OCI-LY3 (cell line): Measurements from ENCODE around the gene CACNA1G.

Experiments
- H2AFZ ChIP-seq: fragments of 200-600, 300-600 bp; shearing (Covaris generic); 2 replicates; pipeline ENCODE4 v1.6.0; 2014; ENCODE audit warnings: antibody characterized with exemption, low read depth, low read length
- H3K27ac ChIP-seq: fragments of 200-600, 300-600 bp; sonication (generic); 2 replicates; pipeline ENCODE4 v1.5.1; 2014; ENCODE audit warnings: mild to moderate bottlenecking, low read length, moderate library complexity, mixed read lengths
- H3K27me3 ChIP-seq: fragments of 200-600, 300-600 bp; sonication (generic); 2 replicates; pipeline ENCODE4 v1.6.1; 2014; ENCODE audit warnings: low read depth, low read length, mixed read lengths
- H3K36me3 ChIP-seq: fragments of 200-600, 300-600 bp; sonication (generic); replicated peaks from 2 replicates; pipeline ENCODE3; 2014; ENCODE audit warnings: low read depth, low read length, mixed read lengths
- H3K4me1 ChIP-seq: fragments of 300-600, 200-600 bp; sonication (generic); 2 replicates; pipeline ENCODE4 v1.6.1; 2014; ENCODE audit warnings: low read length, mixed read lengths
- H3K4me2 ChIP-seq: fragments of 200-600, 300-600 bp; sonication (generic); 2 replicates; pipeline ENCODE4 v1.6.1; 2014; ENCODE audit warnings: low read length, mixed read lengths
- H3K4me3 ChIP-seq: fragments of 300-600, 200-600 bp; sonication (generic); 2 replicates; pipeline ENCODE4 v1.5.1; 2014; ENCODE audit warnings: antibody characterized with exemption, mild to moderate bottlenecking, low read length, moderate library complexity
- H3K79me2 ChIP-seq: fragments of 300-600, 200-600 bp; shearing (Covaris generic); 2 replicates; pipeline ENCODE4 v1.6.1; 2014; ENCODE audit warnings: mild to moderate bottlenecking, low read length, mixed read lengths
- H3K9ac ChIP-seq: fragments of 300-600, 200-600 bp; shearing (Covaris generic); 2 replicates; pipeline ENCODE4 v1.6.0; 2014; ENCODE audit warnings: mild to moderate bottlenecking, low read length, moderate library complexity
- H3K9me3 ChIP-seq: fragments of 200-600, 300-600 bp; shearing (Covaris generic); 2 replicates; pipeline ENCODE4 v1.6.1; 2014; ENCODE audit warnings: low read length, mixed read lengths; ENCODE audit not compliant: insufficient read depth
- H4K20me1 ChIP-seq: fragments of 200-600, 300-600 bp; sonication (generic); 2 replicates; pipeline ENCODE4 v1.6.1; 2016; ENCODE audit warnings: low read length, mixed read lengths; ENCODE audit not compliant: insufficient read depth
- CTCF ChIP-seq: fragments of 200-600, 300-600 bp; sonication (generic); IDR thresholded peaks from 2 replicates; pipeline ENCODE4 v1.5.1; 2014; ENCODE audit warnings: antibody characterized with exemption, low read length, low read depth
- EZH2phosphoT487 ChIP-seq: fragments of 200-600 bp; shearing (Covaris generic); IDR thresholded peaks from 2 replicates; pipeline ENCODE4 v1.6.1; 2018; ENCODE audit warnings: antibody characterized with exemption, mixed run types, low read depth

CACNA1G gene

GRCh38 chr17:50575581-50576210 lies 15.2 kb downstream of the CACNA1G start:
- H3K27ac ChIP-seq, result no peak overlapping the region
- H3K4me2 ChIP-seq, result no peak overlapping the region
- no peak overlapping the region for H3K4me3 ChIP-seq
- no peaks in the 10 kb centered on the region for H3K4me1 ChIP-seq
- H3K79me2 ChIP-seq, result no peaks in the 10 kb centered on the region
- peaks cover 30% of the 10 kb centered on the region for H3K27me3 ChIP-seq
- H3K36me3 ChIP-seq, result no peaks in the 10 kb centered on the region
- no peak overlapping the region for H3K9ac ChIP-seq
- H4K20me1 ChIP-seq, result no peaks in the 10 kb centered on the region
- H2AFZ ChIP-seq, result no peak overlapping the region
- H3K9me3 ChIP-seq, result no peaks in the 10 kb centered on the region
- TF ChIP-seq EZH2phosphoT487 (no peak), CTCF (no peak)

- TF ChIP-seq EZH2phosphoT487 (no peak), CTCF (no peak)
- Histone ChIP-seq H4K20me1 (no peaks in the 10 kb centered on the region), H3K27ac (no peak overlapping the region), H3K9ac (no peak overlapping the region), H3K27me3 (peaks cover 32% of the 10 kb centered on the region), H3K4me1 (no peaks in the 10 kb centered on the region), H3K79me2 (no peaks in the 10 kb centered on the region), H3K4me3 (no peak overlapping the region), H3K4me2 (no peak overlapping the region), H2AFZ (no peak overlapping the region), H3K9me3 (no peaks in the 10 kb centered on the region), H3K36me3 (no peaks in the 10 kb centered on the region)
Measured at GRCh38 chr17:50576864-50577263, 16.3 kb downstream of the CACNA1G start.

GRCh38 chr17:50577451-50577954 lies 17.0 kb downstream of the CACNA1G start:
- Histone ChIP-seq H4K20me1 (no peaks in the 10 kb centered on the region), H3K27ac (no peak overlapping the region), H3K79me2 (no peaks in the 10 kb centered on the region), H3K36me3 (no peaks in the 10 kb centered on the region), H3K27me3 (peaks cover 38% of the 10 kb centered on the region), H3K9ac (no peak overlapping the region), H3K9me3 (no peaks in the 10 kb centered on the region), H2AFZ (no peak overlapping the region), H3K4me1 (no peaks in the 10 kb centered on the region), H3K4me3 (no peak overlapping the region), H3K4me2 (no peak overlapping the region)
- TF ChIP-seq CTCF (no peak), EZH2phosphoT487 (no peak)

GRCh38 chr17:50578173-50578572 lies 17.7 kb downstream of the CACNA1G start:
- no peaks in the 10 kb centered on the region for H3K9me3 ChIP-seq
- H3K4me3 ChIP-seq, result no peak overlapping the region
- no peaks in the 10 kb centered on the region for H3K4me1 ChIP-seq
- H3K79me2 ChIP-seq, result no peaks in the 10 kb centered on the region
- no peak overlapping the region for H3K9ac ChIP-seq
- H3K27ac ChIP-seq, result no peak overlapping the region
- H3K36me3 ChIP-seq, result no peaks in the 10 kb centered on the region
- peaks cover 44% of the 10 kb centered on the region for H3K27me3 ChIP-seq
- H3K4me2 ChIP-seq, result no peak overlapping the region
- no peak overlapping the region for H2AFZ ChIP-seq
- TF ChIP-seq CTCF (no peak), EZH2phosphoT487 (no peak)
- no peaks in the 10 kb centered on the region for H4K20me1 ChIP-seq
